ENCODE data around the gene KANK2.

DNA sequence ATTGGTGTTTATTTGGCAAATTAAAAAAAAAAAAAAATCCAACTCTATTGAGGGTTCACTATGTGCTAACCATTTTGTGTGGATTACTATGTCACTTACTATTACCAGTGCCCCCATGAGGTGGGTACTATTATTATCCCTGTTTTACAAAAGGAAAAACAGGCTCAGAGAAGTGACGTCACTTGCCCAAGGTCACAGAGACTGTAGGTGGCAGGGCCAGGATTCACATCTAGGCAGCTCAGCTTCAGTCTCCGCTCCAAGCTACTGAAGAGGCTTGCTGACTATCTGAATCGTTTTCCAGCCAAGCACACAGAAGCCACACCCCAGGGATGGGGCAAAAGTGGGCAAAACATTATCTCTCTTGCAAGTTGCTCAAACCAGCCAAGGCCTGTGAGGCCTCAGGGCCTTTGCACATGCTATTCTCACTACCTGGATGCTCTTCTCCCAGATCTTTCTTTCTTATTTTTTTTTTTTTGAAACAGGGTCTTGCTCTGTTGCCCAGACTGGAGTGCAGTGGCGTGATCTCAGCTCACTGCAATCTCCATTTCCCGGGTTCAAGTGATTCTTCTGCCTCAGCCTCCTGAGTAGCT lies 37.2 kb upstream of the KANK2 start:
- TF ChIP-seq SUZ12 (IDR thresholded peaks at IDR 0.05; ENCODE audit: low read depth, low read length), result no peak
- TF ChIP-seq MTA3 (CRISPR knock-in tag; IDR thresholded peaks at IDR 0.05), result no peak
- TF ChIP-seq, protein P1, sequence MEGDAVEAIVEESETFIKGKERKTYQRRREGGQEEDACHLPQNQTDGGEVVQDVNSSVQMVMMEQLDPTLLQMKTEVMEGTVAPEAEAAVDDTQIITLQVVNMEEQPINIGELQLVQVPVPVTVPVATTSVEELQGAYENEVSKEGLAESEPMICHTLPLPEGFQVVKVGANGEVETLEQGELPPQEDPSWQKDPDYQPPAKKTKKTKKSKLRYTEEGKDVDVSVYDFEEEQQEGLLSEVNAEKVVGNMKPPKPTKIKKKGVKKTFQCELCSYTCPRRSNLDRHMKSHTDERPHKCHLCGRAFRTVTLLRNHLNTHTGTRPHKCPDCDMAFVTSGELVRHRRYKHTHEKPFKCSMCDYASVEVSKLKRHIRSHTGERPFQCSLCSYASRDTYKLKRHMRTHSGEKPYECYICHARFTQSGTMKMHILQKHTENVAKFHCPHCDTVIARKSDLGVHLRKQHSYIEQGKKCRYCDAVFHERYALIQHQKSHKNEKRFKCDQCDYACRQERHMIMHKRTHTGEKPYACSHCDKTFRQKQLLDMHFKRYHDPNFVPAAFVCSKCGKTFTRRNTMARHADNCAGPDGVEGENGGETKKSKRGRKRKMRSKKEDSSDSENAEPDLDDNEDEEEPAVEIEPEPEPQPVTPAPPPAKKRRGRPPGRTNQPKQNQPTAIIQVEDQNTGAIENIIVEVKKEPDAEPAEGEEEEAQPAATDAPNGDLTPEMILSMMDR (CRISPR knock-in tag; IDR thresholded peaks at IDR 0.05), result no peak
- no peak for TF ChIP-seq U2AF2 (IDR thresholded peaks at IDR 0.05; ENCODE audit: low read depth, low read length)

Measured in HepG2 (cell line).